GM12878 (cell line): Measurements from ENCODE around the gene SNX3. TPM values are rescaled to one million over a fixed set of nuclear protein-coding genes. Genes with fewer than 3 reads are reported as not detected.

Experiments used
- ATAC-seq: fragments of 200-7000 bp; cut with Tn5 transposase; 3 replicates; pipeline ENCODE4 v1.9.1; 2020; ENCODE audit warnings: mild to moderate bottlenecking, moderate library complexity
- BruUV-seq: library from RNA; stranded (reverse); fragments of 400-500 nt; replicated peaks from 2 replicates; lab custom pipeline; 2021; lab: Mats Ljungman, UMichigan
- CTCF ChIA-PET: fragments of 300-600 bp; sonication (Branson Sonifier 250); formaldehyde crosslinking; extraction: SDS; loops from one replicate; lab custom pipeline; 2021; ENCODE audit warnings: inconsistent platforms; lab: Yijun Ruan, JAX
- POLR2A ChIA-PET: fragments of 350-600 bp; formaldehyde crosslinking; extraction: SDS; loops from one replicate; lab custom pipeline; 2021; ENCODE audit warnings: inconsistent platforms; lab: Charles Lee
- RAD21 ChIA-PET: fragments of 300-600 bp; sonication (Branson Sonifier 250); formaldehyde crosslinking; loops from one replicate; lab custom pipeline; 2023; ENCODE audit warnings: antibody characterized with exemption; ENCODE audit not compliant: unreplicated experiment; lab: Charles Lee
- SMC1A ChIA-PET: fragments of 300-600 bp; sonication (Branson Sonifier 250); formaldehyde crosslinking; loops from one replicate; lab custom pipeline; 2023; ENCODE audit not compliant: unreplicated experiment, uncharacterized antibody; lab: Charles Lee
- DNase-seq: peaks from one replicate; pipeline ENCODE4 v3.0.0-alpha.2; 2011; ENCODE audit warnings: low read depth, low spot score
- FAIRE-seq: peaks from 3 replicates; lab custom pipeline; 2011; peaks lifted over from hg19 to GRCh38; lab: Jason Lieb, UNC
- H2AFZ ChIP-seq: 2 replicates; pipeline ENCODE4 v1.6.0; 2011; ENCODE audit warnings: low read depth, low read length, control low read depth; ENCODE audit not compliant: control insufficient read depth
- H3K27ac ChIP-seq: 2 replicates; pipeline ENCODE4 v1.5.1; 2011; ENCODE audit warnings: control low read depth; ENCODE audit not compliant: control insufficient read depth, insufficient read depth
- H3K27me3 ChIP-seq, 2 experiments: replicated peaks in 1 of 2; 2 replicates each; pipeline versions ENCODE4 v1.6.0 to v1.6.1; 2011; ENCODE audit warnings: low read length in 1 of 2; ENCODE audit not compliant: control insufficient read depth in 2 of 2, insufficient read depth in 2 of 2
- H3K36me3 ChIP-seq, 2 experiments: 2 replicates each; pipeline ENCODE4 v1.5.1; 2011; ENCODE audit warnings: low read length in 1 of 2; ENCODE audit not compliant: control insufficient read depth in 2 of 2, insufficient read depth in 2 of 2
- H3K4me1 ChIP-seq: 2 replicates; pipeline ENCODE4 v1.6.1; 2011; ENCODE audit warnings: mild to moderate bottlenecking, low read length, moderate library complexity, mixed read lengths; ENCODE audit not compliant: control insufficient read depth, insufficient read depth
- H3K4me2 ChIP-seq: 2 replicates; pipeline ENCODE4 v1.6.0; 2011; ENCODE audit warnings: control low read depth; ENCODE audit not compliant: control insufficient read depth, insufficient read depth
- H3K4me3 ChIP-seq: fragments of 200-600 bp; sonication (generic); 2 replicates; pipeline ENCODE4 v1.5.1; 2016
- H3K79me2 ChIP-seq: 2 replicates; pipeline ENCODE4 v1.6.0; 2011; ENCODE audit warnings: low read length; ENCODE audit not compliant: control insufficient read depth, insufficient read depth
- H3K9ac ChIP-seq: 2 replicates; pipeline ENCODE4 v1.8.0; 2011; ENCODE audit warnings: low read length, control low read depth, mixed read lengths; ENCODE audit not compliant: control insufficient read depth, insufficient read depth
- H3K9me3 ChIP-seq: replicated peaks from 3 replicates; pipeline ENCODE4 v1.5.1; 2011; ENCODE audit warnings: mild to moderate bottlenecking, low read length; ENCODE audit not compliant: control insufficient read depth, insufficient read depth
- H4K20me1 ChIP-seq: 2 replicates; pipeline ENCODE4 v1.6.0; 2011; ENCODE audit not compliant: control insufficient read depth, insufficient read depth
- ASH2L ChIP-seq: fragments of 300-600, 200-600 bp; sonication (generic); IDR thresholded peaks from 2 replicates; pipeline ENCODE4 v1.6.1; 2017; ENCODE audit warnings: low read depth, mild to moderate bottlenecking, borderline replicate concordance
- BACH1 ChIP-seq: fragments of 450-650 bp; IDR thresholded peaks from 2 replicates; pipeline ENCODE4 v1.6.1; 2017; ENCODE audit warnings: mild to moderate bottlenecking, borderline replicate concordance
- CHD2 ChIP-seq: IDR thresholded peaks from 2 replicates; pipeline ENCODE4 v1.6.1; 2011; ENCODE audit warnings: low read depth, low read length, improper control_type of control experiment, borderline replicate concordance
- CHD4 ChIP-seq: fragments of 200-600 bp; sonication (generic); IDR thresholded peaks from 2 replicates; pipeline ENCODE4 v1.6.1; 2016; ENCODE audit warnings: mild to moderate bottlenecking
- CREB1 ChIP-seq: IDR thresholded peaks from 2 replicates; pipeline ENCODE4 v1.6.1; 2012; ENCODE audit warnings: low read depth, mild to moderate bottlenecking, inconsistent platforms
- EGR1 ChIP-seq, 2 experiments: IDR thresholded peaks; 1 replicate in 1 of 2; 2 replicates in 1 of 2; pipeline ENCODE4 v1.6.1; 2011 to 2012; ENCODE audit warnings: low read depth in 2 of 2, low read length in 2 of 2, borderline replicate concordance in 1 of 2, mild to moderate bottlenecking in 1 of 2, moderate library complexity in 1 of 2
- FOS ChIP-seq: IDR thresholded peaks from 3 replicates; pipeline ENCODE4 v1.6.1; 2011; ENCODE audit warnings: borderline replicate concordance; ENCODE audit not compliant: insufficient read length; ENCODE audit errors: extremely low read depth
- MEF2B ChIP-seq: fragments of 450-650 bp; IDR thresholded peaks from 2 replicates; pipeline ENCODE4 v1.6.1; 2018; ENCODE audit warnings: mild to moderate bottlenecking, moderate library complexity; ENCODE audit not compliant: partially characterized antibody, poor library complexity, severe bottlenecking
- MTA2 ChIP-seq: fragments of 450-650 bp; IDR thresholded peaks from 2 replicates; pipeline ENCODE4 v1.6.1; 2016; ENCODE audit warnings: low read depth, mild to moderate bottlenecking, moderate library complexity
- MTA3 ChIP-seq: IDR thresholded peaks from 2 replicates; pipeline ENCODE4 v1.6.1; 2012; ENCODE audit warnings: low read length, inconsistent platforms, borderline replicate concordance
- MYB ChIP-seq: fragments of 150-350 bp; IDR thresholded peaks from 2 replicates; pipeline ENCODE4 v1.6.1; 2014; ENCODE audit warnings: mild to moderate bottlenecking, low read depth, low read length, borderline replicate concordance
- POU2F2 ChIP-seq: IDR thresholded peaks from 3 replicates; pipeline ENCODE4 v1.6.1; 2011; ENCODE audit warnings: low read depth, mild to moderate bottlenecking, low read length, borderline replicate concordance
- PRDM15 ChIP-seq: fragments of 450-650 bp; formaldehyde crosslinking; IDR thresholded peaks from 2 replicates; pipeline ENCODE4 v1.4.0; 2020; ENCODE audit warnings: mild to moderate bottlenecking, moderate library complexity
- RELA ChIP-seq: fragments of 450-650 bp; IDR thresholded peaks from 2 replicates; pipeline ENCODE4 v1.8.0; 2014; ENCODE audit warnings: borderline replicate concordance; ENCODE audit not compliant: partially characterized antibody
- SMAD5 ChIP-seq: IDR thresholded peaks from 2 replicates; pipeline ENCODE4 v1.6.1; 2016; ENCODE audit warnings: antibody characterized with exemption, low read depth
- SRF ChIP-seq, 2 experiments: IDR thresholded peaks; 2 replicates each; pipeline ENCODE4 v1.6.1; 2011; ENCODE audit warnings: low read depth in 2 of 2, low read length in 2 of 2, mild to moderate bottlenecking in 1 of 2, moderate library complexity in 1 of 2
- ZNF274 ChIP-seq: IDR thresholded peaks from one replicate; pipeline ENCODE4 v1.8.0; 2011; ENCODE audit not compliant: insufficient read length, insufficient read depth
- WGBS: methylation state at CpG from one replicate; pipeline ENCODE4 v1.1.6; 2016; ENCODE audit warnings: low lambda C conversion rate; ENCODE audit not compliant: insufficient replicate concordance, insufficient coverage; ENCODE audit errors: missing lambda C conversion rate; 5-methylcytosine and 5-hydroxymethylcytosine counted together
- in situ Hi-C: fragments of 300-500 bp; cut with MboI; formaldehyde crosslinking; loops from 9 replicates; pipeline ENCODE4 v1.14.3; 2018; ENCODE audit warnings: mixed read lengths
- intact Hi-C: fragments of 100-400 bp; cut with micrococcal nuclease; formaldehyde crosslinking; loops from one replicate; pipeline ENCODE4 v1.14.2; 2022; ENCODE audit not compliant: unreplicated experiment
- polyA plus RNA-seq, 11 experiments: library from polyadenylated mRNA; depleted of rRNA in 4 of 11; unstranded in 6 of 11; stranded (reverse) in 5 of 11; fragments of >200 nt; fragmentation: Nextera tagmentation in 4 of 11; fragmentation: Illumina TruSeq in 1 of 11; extraction: Ambion mirVana in 4 of 11; extraction: Trizol in 1 of 11; gene quantifications; 1 replicate in 1 of 11; 2 replicates in 10 of 11; pipeline versions ENCODE4 v1.2.1 to v1.2.3, GENCODE V29; 2011 to 2016; ENCODE audit warnings: inconsistent platforms in 2 of 11, missing spikeins in 2 of 11, low read depth in 1 of 11
- total RNA-seq, 4 experiments: library from RNA; depleted of rRNA in 3 of 4; stranded (reverse); fragments of >200 nt in 3 of 4; fragmentation: Illumina TruSeq in 1 of 4; extraction: Trizol in 1 of 4; gene quantifications; 2 replicates each; pipeline versions ENCODE4 v1.2.1 to v1.2.3, GENCODE V29; 2013 to 2021
- TF ChIP-seq, protein P1 (sequence below): IDR thresholded peaks from 2 replicates; pipeline ENCODE4 v1.6.1; 2012; ENCODE audit warnings: mild to moderate bottlenecking, low read depth, low read length
- TF ChIP-seq, protein P2 (sequence below): IDR thresholded peaks from 2 replicates; pipeline ENCODE4 v1.6.1; 2011; ENCODE audit warnings: low read depth, mild to moderate bottlenecking, low read length, moderate library complexity, borderline replicate concordance; ENCODE audit errors: extremely low read depth

The SNX3 gene
- total and polyA plus RNA-seq, 10 of the 15 experiments (the other 5 are each of a cell fraction or from before 2014, with no cell fraction given) = 43.7 to 297 (median 95.6) TPM

DNA sequence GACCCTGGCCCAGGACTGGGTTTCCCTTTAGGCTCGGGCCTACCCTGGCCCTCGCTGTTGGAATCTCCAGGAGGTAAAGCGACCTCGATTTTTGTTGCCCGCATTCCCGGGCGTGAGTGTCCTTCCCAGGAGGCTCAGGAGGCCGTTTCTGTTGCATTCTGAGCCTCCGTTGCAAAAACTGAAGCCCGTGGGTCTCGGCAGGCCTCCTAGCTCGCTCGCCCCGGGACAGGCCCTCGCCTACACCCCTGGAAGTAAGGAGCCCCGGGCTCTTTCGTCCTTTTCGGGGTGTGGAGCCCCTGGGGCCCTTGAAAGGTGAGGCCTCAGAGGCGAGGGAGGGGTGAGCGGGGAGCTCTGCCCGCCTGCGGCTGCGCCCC is 92.8 kb downstream of the SNX3 start:
- ChIA-PET POLR2A (no interaction called here), SMC1A (no interaction called here), RAD21 (no interaction called here), CTCF (no interaction called here)
- intact Hi-C loops = no loop called here
- ATAC-seq (no peak), DNase-seq (no peak), FAIRE-seq (no peak)
- no peaks in the 10 kb centered on the region; the same call in 2 of the 3 replicates for H3K9me3 ChIP-seq
- H3K9ac ChIP-seq = no peak overlapping the region
- H3K79me2 ChIP-seq = no peaks in the 10 kb centered on the region
- TF ChIP-seq, protein P1, sequence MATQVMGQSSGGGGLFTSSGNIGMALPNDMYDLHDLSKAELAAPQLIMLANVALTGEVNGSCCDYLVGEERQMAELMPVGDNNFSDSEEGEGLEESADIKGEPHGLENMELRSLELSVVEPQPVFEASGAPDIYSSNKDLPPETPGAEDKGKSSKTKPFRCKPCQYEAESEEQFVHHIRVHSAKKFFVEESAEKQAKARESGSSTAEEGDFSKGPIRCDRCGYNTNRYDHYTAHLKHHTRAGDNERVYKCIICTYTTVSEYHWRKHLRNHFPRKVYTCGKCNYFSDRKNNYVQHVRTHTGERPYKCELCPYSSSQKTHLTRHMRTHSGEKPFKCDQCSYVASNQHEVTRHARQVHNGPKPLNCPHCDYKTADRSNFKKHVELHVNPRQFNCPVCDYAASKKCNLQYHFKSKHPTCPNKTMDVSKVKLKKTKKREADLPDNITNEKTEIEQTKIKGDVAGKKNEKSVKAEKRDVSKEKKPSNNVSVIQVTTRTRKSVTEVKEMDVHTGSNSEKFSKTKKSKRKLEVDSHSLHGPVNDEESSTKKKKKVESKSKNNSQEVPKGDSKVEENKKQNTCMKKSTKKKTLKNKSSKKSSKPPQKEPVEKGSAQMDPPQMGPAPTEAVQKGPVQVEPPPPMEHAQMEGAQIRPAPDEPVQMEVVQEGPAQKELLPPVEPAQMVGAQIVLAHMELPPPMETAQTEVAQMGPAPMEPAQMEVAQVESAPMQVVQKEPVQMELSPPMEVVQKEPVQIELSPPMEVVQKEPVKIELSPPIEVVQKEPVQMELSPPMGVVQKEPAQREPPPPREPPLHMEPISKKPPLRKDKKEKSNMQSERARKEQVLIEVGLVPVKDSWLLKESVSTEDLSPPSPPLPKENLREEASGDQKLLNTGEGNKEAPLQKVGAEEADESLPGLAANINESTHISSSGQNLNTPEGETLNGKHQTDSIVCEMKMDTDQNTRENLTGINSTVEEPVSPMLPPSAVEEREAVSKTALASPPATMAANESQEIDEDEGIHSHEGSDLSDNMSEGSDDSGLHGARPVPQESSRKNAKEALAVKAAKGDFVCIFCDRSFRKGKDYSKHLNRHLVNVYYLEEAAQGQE = no peak
- TF ChIP-seq FOS (no peak), CREB1 (no peak), PRDM15 (no peak), MTA2 (no peak), ZNF274 (no peak), SRF (IDR thresholded peaks at IDR 0.05; ENCODE audit: low read depth in 2 of 2, low read length in 2 of 2) (no peak), MYB (no peak), CHD2 (no peak), BACH1 (no peak), SMAD5 (no peak), ASH2L (no peak), POU2F2 (no peak), RELA (no peak), CHD4 (no peak), MTA3 (no peak), EGR1 (IDR thresholded peaks at IDR 0.05; ENCODE audit: borderline replicate concordance in 1 of 2, low read depth in 2 of 2, low read length in 2 of 2) (no peak), MEF2B (no peak)
- TF ChIP-seq, protein P2, sequence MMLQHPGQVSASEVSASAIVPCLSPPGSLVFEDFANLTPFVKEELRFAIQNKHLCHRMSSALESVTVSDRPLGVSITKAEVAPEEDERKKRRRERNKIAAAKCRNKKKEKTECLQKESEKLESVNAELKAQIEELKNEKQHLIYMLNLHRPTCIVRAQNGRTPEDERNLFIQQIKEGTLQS = no peak
- no peaks in the 10 kb centered on the region for H3K36me3 ChIP-seq
- BruUV-seq = no TSS peak
- H4K20me1 ChIP-seq = no peaks in the 10 kb centered on the region
- H3K4me1 ChIP-seq = no peaks in the 10 kb centered on the region
- no peak overlapping the region for H3K4me3 ChIP-seq
- WGBS = 17% methylated on average over 23 of the region's 23 CpGs
- H3K4me2 ChIP-seq = no peak overlapping the region; the same call in 1 of the 2 replicates
- peaks cover 38 to 42% of the 10 kb centered on the region in 2 experiments for H3K27me3 ChIP-seq
- no peak overlapping the region for H3K27ac ChIP-seq
- in situ Hi-C loops = no loop called here
- H2AFZ ChIP-seq = no peak overlapping the region
